Common myeloid progenitor, CD34-positive (primary cell): ENCODE results near the gene KDM2A.
"Not testable (repeated sequence)": the region's sequence is repeated elsewhere in the genome, so short reads cannot be mapped to it uniquely, and the experiment has no call there.

Experiments
- CTCF ChIA-PET: fragments of 350-600 bp; sonication (Branson Sonifier 250); formaldehyde crosslinking; loops from one replicate; lab custom pipeline; 2021; ENCODE audit warnings: antibody characterized with exemption; lab: Charles Lee
- POLR2A ChIA-PET: fragments of 350-600 bp; sonication (Branson Sonifier 250); formaldehyde crosslinking; loops from one replicate; lab custom pipeline; 2021; ENCODE audit warnings: antibody characterized with exemption; lab: Charles Lee
- DNase-seq, 3 donors: peaks; one replicate each; pipeline versions ENCODE4 v3.0.0 to v3.0.0-alpha.2; 2013
- H3K27ac ChIP-seq, 2 experiments: 1 replicate in 1 of 2; 2 replicates in 1 of 2; pipeline ENCODE4 v1.7.0; 2013; ENCODE audit warnings: inconsistent platforms in 2 of 2, low read length in 2 of 2, mild to moderate bottlenecking in 2 of 2, low read depth in 1 of 2, moderate library complexity in 1 of 2; ENCODE audit not compliant: severe bottlenecking in 2 of 2, insufficient read depth in 1 of 2, poor library complexity in 1 of 2
- H3K27me3 ChIP-seq, 5 experiments: replicated peaks in 2 of 5; 1 replicate in 3 of 5; 2 replicates in 2 of 5; pipeline versions ENCODE4 v1.6.1 to v1.7.0; 2013; ENCODE audit warnings: low read length in 4 of 5, mild to moderate bottlenecking in 2 of 5, moderate library complexity in 2 of 5, inconsistent platforms in 1 of 5; ENCODE audit not compliant: insufficient read depth in 5 of 5, control insufficient read depth in 4 of 5
- H3K36me3 ChIP-seq, 4 experiments: 1 replicate in 2 of 4; 2 replicates in 2 of 4; pipeline versions ENCODE4 v1.6.1 to v1.7.0; 2013; ENCODE audit warnings: low read length in 3 of 4, control low read depth in 1 of 4, mild to moderate bottlenecking in 1 of 4; ENCODE audit not compliant: control insufficient read depth in 4 of 4, insufficient read depth in 4 of 4
- H3K4me1 ChIP-seq, 4 experiments: 1 replicate in 3 of 4; 2 replicates in 1 of 4; pipeline versions ENCODE4 v1.6.1 to v1.7.1; 2013; ENCODE audit warnings: low read length in 3 of 4, mild to moderate bottlenecking in 3 of 4, control low read depth in 1 of 4, inconsistent platforms in 1 of 4, moderate library complexity in 1 of 4; ENCODE audit not compliant: control insufficient read depth in 4 of 4, insufficient read depth in 4 of 4; ENCODE audit errors: control extremely low read depth in 1 of 4
- H3K4me3 ChIP-seq, 7 experiments: 1 replicate in 4 of 7; 2 replicates in 3 of 7; pipeline versions ENCODE4 v1.5.1 to v1.7.0; 2013; ENCODE audit warnings: mild to moderate bottlenecking in 7 of 7, low read length in 6 of 7, moderate library complexity in 6 of 7, inconsistent platforms in 2 of 7, low read depth in 2 of 7, control low read depth in 1 of 7; ENCODE audit not compliant: insufficient read depth in 4 of 7, control insufficient read depth in 1 of 7; ENCODE audit errors: extremely low read depth in 1 of 7
- H3K9me3 ChIP-seq, 5 experiments: 1 replicate in 4 of 5; 2 replicates in 1 of 5; pipeline versions ENCODE4 v1.6.1 to v1.7.1; 2013; ENCODE audit warnings: low read length in 4 of 5, mild to moderate bottlenecking in 2 of 5, inconsistent platforms in 1 of 5, low read depth in 1 of 5, moderate library complexity in 1 of 5; ENCODE audit not compliant: control insufficient read depth in 4 of 5, insufficient read depth in 2 of 5; ENCODE audit errors: control extremely low read depth in 1 of 5
- WGBS: methylation state at CpG from one replicate; pipeline ENCODE4 v1.1.5; 2013; ENCODE audit not compliant: insufficient coverage; 5-methylcytosine and 5-hydroxymethylcytosine counted together

KDM2A gene

GRCh38 chr11:67255353-67255752 is 136.3 kb downstream of the KDM2A start:
- Histone ChIP-seq H3K27ac (no peak overlapping the region), H3K9me3 (no peaks in the 10 kb centered on the region), H3K27me3 (no peaks in the 10 kb centered on the region), H3K36me3 (peaks cover 16 to 74% (median 52%) of the 10 kb centered on the region in 4 experiments), H3K4me3 (no peak overlapping the region), H3K4me1 (peaks cover 0 to 8% (median 3%) of the 10 kb centered on the region in 4 experiments)
- WGBS: 96% methylated on average over 8 of the region's 10 CpGs
- ChIA-PET POLR2A (no interaction called here), CTCF (interaction anchor here (0.6 to 3.2 kb wide), 5 partner anchors 62 to 173 kb away, joined by 3 to 23 read pairs (median 7); no protein-coding TSS in a partner anchor)
- no peak for DNase-seq

DNA sequence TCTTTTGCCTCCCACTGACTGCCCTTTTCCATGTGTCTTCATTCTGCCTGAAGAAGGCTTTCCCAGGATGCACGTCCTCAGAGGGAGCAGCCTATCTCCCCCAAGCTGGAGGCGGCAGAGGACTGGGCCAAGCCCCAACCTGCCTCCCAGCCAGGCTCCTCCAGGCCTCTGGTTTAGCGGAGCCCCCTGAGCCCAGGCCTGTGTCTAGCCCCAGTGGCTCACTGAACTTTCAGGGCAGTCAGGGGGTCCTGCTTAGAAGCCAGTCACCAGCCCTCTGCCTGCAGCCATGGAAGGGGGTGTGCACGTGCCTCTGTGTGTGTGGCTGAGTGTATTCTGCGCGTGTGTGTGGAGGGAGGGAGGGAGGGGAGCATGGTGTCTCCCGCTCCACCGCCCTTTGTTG is 136.8 kb downstream of the KDM2A start:
- Histone ChIP-seq H3K36me3 (peaks cover 14 to 69% (median 47%) of the 10 kb centered on the region in 4 experiments), H3K4me3 (no peak overlapping the region), H3K4me1 (peaks cover 0 to 8% (median 3%) of the 10 kb centered on the region in 4 experiments), H3K27ac (no peak overlapping the region), H3K27me3 (no peaks in the 10 kb centered on the region), H3K9me3 (no peaks in the 10 kb centered on the region)
- WGBS: 97% methylated on average over 7 of the region's 8 CpGs
- no peak for DNase-seq
- CTCF ChIA-PET: interaction anchor here (0.6 to 3.2 kb wide), 2 partner anchors 61 to 87 kb away, joined by 3 to 23 read pairs; no protein-coding TSS in a partner anchor
- POLR2A ChIA-PET: no interaction called here

- CTCF ChIA-PET: no interaction called here
- H3K27ac ChIP-seq: no peak overlapping the region
- 80% methylated on average over 1 of the region's 5 CpGs for WGBS
- no peak for DNase-seq
- H3K36me3 ChIP-seq: peaks cover 14 to 61% (median 42%) of the 10 kb centered on the region in 4 experiments
- H3K4me3 ChIP-seq: no peak overlapping the region
- POLR2A ChIA-PET: no interaction called here
- peaks cover 0 to 14% (median 8%) of the 10 kb centered on the region in 4 experiments for H3K4me1 ChIP-seq
- no peaks in the 10 kb centered on the region for H3K9me3 ChIP-seq
- H3K27me3 ChIP-seq: no peaks in the 10 kb centered on the region
These were observed 137.5 kb downstream of the KDM2A start for GRCh38 chr11:67256477-67257135.

DNA sequence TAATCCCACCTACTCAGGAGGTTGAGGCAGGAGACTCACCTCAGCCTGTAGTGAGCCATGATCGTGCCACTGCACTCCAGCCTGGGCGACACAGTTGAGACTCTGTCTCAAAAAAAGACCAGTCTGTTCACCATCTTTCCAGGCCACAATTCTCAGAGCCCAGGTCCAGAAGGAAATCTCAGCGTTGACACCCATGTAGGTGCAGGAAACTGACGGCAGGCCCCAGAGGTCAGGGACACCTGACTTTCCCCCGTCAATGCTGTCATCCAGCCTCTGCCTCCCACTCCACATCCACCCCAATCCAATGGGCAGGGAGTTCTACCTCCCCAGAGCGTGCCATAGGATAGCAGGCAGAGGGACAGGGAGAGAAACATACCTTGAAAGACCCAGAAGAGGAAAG is 141.3 kb downstream of the KDM2A start:
- peaks cover 0 to 32% (median 30%) of the 10 kb centered on the region in 4 experiments for H3K4me1 ChIP-seq
- peaks cover 2 to 23% (median 12%) of the 10 kb centered on the region in 4 experiments for H3K36me3 ChIP-seq
- 89% methylated on average over 3 of the region's 6 CpGs for WGBS
- H3K4me3 ChIP-seq: no peak overlapping the region
- no peaks in the 10 kb centered on the region for H3K27me3 ChIP-seq
- no peaks in the 10 kb centered on the region for H3K9me3 ChIP-seq
- ChIA-PET POLR2A (no interaction called here), CTCF (no interaction called here)
- H3K27ac ChIP-seq: no peak overlapping the region
- DNase-seq: no peak

DNA sequence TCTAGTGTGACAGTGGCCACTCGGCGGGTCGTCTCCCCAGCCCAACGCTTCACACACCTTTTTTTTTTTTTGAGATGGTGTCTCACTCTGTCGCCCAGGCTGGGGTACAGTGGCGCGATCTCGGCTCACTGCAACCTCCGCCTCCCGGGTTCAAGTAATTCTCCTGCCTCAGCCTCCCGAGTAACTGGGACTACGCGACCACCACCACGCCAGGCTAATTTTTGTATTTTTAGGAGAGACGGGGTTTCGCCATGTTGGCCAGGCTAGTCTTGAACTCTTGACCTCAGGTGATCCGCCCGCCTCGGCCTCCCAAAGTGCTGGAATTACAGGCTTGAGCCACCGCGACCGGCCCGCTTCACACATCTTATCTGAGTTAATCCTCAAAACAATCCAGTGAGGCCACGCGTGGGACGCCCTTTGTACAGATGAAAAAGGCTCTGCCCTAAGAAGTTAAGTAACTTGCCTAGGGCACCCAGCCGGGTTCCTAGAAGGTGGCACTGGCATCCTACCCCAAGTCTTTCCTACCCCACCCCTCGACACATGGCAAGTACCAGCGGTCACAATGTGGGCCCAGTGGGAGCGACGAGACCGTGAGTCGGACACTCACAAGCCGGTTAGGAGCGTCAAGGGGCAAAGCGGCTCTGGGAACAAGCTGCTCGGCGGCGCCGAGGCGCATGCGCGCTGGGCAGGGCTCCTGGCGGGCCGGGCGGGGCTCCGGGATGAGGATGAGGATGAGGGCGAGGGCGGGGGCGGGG is 142.0 kb downstream of the KDM2A start:
- WGBS: 54% methylated on average over 36 of the region's 50 CpGs
- H3K9me3 ChIP-seq, H3K27ac ChIP-seq, H3K27me3 ChIP-seq, DNase-seq: not testable (repeated sequence)
- POLR2A ChIA-PET: interaction anchor here (0.6 to 2.2 kb wide), 5 partner anchors 8 to 56 kb away, joined by 3 to 12 read pairs (median 4); partner anchors contain the start of gene ANKRD13D
- Histone ChIP-seq H3K36me3 (peaks cover 0 to 17% (median 6%) of the 10 kb centered on the region in 4 experiments), H3K4me1 (peaks cover 0 to 38% (median 36%) of the 10 kb centered on the region in 4 experiments), H3K4me3 (peak overlapping the region in 4 of 7 experiments; percentile 32 to 72 (median 52))
- CTCF ChIA-PET: interaction anchor here (1.0 to 5.0 kb wide), 13 partner anchors 9 to 120 kb away, joined by 3 to 124 read pairs (median 24); partner anchors contain the start of genes ANKRD13D and SSH3

- Histone ChIP-seq H3K27me3 (no peaks in the 10 kb centered on the region), H3K9me3 (no peaks in the 10 kb centered on the region), H3K36me3 (peaks cover 0 to 11% (median 4%) of the 10 kb centered on the region in 4 experiments), H3K4me3 (peak overlapping the region in 2 of 7 experiments; percentile 54 to 72), H3K4me1 (peaks cover 0 to 39% (median 37%) of the 10 kb centered on the region in 4 experiments), H3K27ac (no peak overlapping the region)
- ChIA-PET CTCF (interaction anchor here (0.9 to 5.0 kb wide), 17 partner anchors 9 to 124 kb away, joined by 3 to 124 read pairs (median 5); partner anchors contain the start of genes ANKRD13D and SSH3), POLR2A (interaction anchor here (0.6 to 2.6 kb wide), 7 partner anchors 8 to 56 kb away, joined by 3 to 19 read pairs (median 6); partner anchors contain the start of genes ANKRD13D and SSH3)
- 44% methylated on average over 9 of the region's 18 CpGs for WGBS
- no peak for DNase-seq
These were observed 142.5 kb downstream of the KDM2A start for GRCh38 chr11:67261640-67261945.
